Mononuclear cell (primary cell): ENCODE results near the gene ATF1. TPM values are rescaled to one million over a fixed set of nuclear protein-coding genes. Genes with fewer than 3 reads are reported as not detected.
"Not testable (repeated sequence)": the region's sequence is repeated elsewhere in the genome, so short reads cannot be mapped to it uniquely, and the experiment has no call there.

ENCODE experiments used
- H3K27me3 ChIP-seq: 2 replicates; pipeline ENCODE4 v1.6.0; 2011; ENCODE audit warnings: low read length, control low read depth; ENCODE audit not compliant: insufficient read depth
- H3K4me1 ChIP-seq: 2 replicates; pipeline ENCODE4 v1.5.1; 2011; ENCODE audit warnings: mild to moderate bottlenecking, low read length, control low read depth; ENCODE audit not compliant: insufficient read depth
- H3K4me3 ChIP-seq: 2 replicates; pipeline ENCODE4 v1.5.1; 2011; ENCODE audit warnings: mild to moderate bottlenecking, low read length, moderate library complexity
- H3K9me3 ChIP-seq: 2 replicates; pipeline ENCODE4 v1.5.1; 2011; ENCODE audit warnings: low read depth, mild to moderate bottlenecking, control low read depth, low read length
- total RNA-seq: library from RNA; depleted of rRNA; stranded (reverse); fragments of >200 nt; gene quantifications from one replicate; pipeline ENCODE4 v1.2.3, GENCODE V29; 2012

The ATF1 gene
- total RNA-seq, 1 donor = 9.6 TPM

DNA sequence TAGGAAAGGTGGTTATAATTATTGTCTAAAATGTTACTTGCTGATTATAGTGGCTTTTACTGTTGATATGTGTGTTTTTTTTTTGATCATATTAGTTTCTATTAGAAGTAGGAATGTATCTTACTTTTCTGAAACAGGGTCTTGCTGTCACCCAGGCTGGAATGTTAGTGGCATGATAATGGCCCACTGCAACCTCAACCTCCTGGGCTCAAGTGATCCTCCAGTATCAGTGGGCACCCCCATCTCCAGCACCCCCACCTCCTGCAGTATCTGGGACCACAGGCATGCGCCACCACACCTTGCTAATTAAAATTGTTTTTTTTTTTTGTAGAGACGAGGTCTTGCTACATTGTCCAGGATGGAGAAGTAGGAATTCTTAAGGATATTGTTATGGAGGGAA lies 11.3 kb downstream of the ATF1 start:
- no peaks in the 10 kb centered on the region for H3K4me1 ChIP-seq
- H3K9me3 ChIP-seq = no peaks in the 10 kb centered on the region
- no peak overlapping the region for H3K4me3 ChIP-seq
- H3K27me3 ChIP-seq = no peaks in the 10 kb centered on the region

DNA sequence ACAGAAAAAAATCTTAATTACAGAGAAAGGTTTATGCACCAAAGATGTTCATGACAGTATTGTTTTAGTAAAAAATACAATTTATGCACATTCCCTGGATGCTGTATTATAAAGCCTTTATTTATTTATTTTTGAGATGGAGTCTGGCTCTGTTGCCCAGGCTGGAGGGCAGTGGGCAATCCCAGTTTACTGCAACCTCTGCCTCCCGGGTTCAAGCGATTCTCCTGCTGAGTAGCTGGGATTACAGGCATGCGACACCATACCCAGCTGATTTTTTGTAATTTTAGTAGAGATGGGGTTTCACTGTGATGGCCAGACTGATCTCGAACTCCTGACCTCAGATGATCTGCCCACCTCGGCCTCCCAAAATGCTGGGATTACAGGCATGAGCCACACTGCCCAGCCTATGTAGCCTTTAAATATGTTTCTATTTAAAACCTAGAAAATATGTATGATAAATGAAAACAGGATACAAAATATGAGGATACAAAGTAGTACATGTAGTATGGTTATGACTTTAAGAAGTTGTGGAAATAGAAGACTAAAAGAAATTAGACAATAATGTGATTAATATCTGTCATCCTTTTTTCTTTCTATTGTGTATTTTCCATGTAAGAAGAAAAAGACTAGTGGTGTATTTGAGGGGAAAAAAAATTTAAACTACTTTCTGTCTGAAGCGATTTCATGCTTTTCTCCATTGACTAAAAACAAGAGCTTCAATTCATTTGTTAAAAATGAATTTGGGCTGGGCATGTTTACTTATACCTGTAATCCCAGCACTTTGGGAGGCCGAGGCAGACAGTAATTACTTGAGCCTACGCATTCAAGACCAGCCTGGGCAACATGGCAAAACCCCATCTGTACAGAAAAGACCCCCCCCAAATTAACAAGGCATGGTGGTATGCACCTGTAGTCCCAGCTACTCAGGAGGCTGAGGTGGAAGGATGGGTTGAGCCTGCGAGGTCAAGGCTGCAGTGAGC lies 13.1 kb downstream of the ATF1 start:
- H3K9me3 ChIP-seq = no peaks in the 10 kb centered on the region
- H3K4me1 ChIP-seq = no peaks in the 10 kb centered on the region
- no peaks in the 10 kb centered on the region for H3K27me3 ChIP-seq
- no peak overlapping the region for H3K4me3 ChIP-seq

DNA sequence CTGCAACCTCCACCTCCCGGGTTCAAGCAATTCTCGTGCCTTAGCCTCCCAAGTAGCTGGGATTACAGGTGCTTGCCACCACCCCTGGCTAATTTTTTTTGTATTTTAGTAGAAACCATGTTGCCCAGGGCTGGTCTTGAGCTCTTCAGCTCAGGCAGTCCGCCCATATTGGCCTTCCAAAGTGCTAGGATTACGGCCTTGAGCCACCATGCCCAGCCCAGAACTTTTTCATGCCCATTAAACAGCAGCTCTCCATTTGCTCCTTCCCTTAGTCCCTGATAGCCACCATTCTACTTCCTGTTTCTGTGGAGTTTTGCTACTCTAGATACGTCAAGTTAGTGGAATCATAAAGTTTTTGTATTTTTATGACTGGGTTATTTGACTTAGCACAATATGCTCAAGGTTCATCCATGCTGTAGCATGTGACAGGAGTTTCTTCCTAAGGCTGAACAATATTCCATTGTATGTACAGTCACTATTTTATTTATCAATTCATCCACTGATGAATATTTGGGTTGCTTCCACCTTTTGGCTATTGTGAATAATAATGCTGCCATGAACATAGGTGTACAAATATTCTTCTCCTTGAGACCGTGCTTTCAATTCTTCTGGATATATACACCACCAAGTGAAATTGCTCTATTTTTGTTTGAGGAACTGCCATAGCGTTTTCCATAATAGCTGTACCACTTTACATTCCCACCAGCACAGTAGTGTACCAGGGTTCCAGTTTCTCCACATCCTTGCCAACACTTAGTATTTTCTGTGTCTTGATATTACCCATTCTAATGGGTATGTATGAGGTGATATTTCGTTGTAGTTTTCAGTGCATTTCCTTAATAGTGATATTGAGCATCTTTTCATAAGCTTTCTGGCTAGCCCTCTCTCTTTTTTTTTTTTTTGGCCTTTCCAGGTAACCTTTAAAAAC lies 15.0 kb downstream of the ATF1 start:
- no peaks in the 10 kb centered on the region for H3K27me3 ChIP-seq
- no peak overlapping the region for H3K4me3 ChIP-seq
- no peaks in the 10 kb centered on the region for H3K9me3 ChIP-seq
- no peaks in the 10 kb centered on the region for H3K4me1 ChIP-seq

DNA sequence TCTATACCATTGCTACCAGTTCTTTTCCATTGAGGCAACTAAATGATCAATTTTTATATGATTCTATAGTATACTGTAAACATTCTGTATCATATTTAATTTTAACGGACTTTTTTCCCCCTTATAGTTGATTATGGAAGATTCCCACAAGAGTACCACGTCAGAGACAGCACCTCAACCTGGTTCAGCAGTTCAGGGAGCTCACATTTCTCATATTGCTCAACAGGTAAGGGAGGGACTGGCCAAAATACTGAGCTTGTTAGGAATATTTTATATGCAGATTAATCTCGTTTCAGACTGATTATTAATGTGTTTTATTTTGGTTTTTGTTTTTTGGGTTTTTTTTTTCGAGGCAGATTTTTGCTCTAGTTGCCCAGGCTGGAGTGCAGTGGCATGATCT lies 16.1 kb downstream of the ATF1 start:
- no peaks in the 10 kb centered on the region for H3K9me3 ChIP-seq
- no peaks in the 10 kb centered on the region for H3K27me3 ChIP-seq
- H3K4me1 ChIP-seq = no peaks in the 10 kb centered on the region
- H3K4me3 ChIP-seq = no peak overlapping the region

DNA sequence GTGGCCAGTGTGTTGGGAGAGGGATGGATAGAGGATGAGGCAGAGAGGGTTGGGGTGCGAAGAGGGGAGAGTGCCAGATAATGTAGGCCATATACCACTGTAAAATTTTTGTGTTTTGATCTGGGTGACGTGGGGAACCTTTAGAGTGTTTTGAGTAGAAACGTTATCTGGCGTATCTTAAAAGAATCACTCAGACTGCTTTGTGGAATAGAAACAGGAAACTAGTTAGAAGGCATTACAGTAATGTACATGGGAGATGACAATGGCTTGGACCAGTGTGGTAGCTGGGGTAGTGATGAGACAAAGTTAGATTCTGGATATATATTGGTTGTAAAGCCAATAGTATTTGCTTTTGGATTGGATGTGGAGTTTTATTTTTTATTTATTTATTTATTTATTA lies 20.6 kb downstream of the ATF1 start:
- Histone ChIP-seq H3K4me3 (no peak overlapping the region), H3K9me3 (no peaks in the 10 kb centered on the region), H3K27me3 (no peaks in the 10 kb centered on the region), H3K4me1 (no peaks in the 10 kb centered on the region)

DNA sequence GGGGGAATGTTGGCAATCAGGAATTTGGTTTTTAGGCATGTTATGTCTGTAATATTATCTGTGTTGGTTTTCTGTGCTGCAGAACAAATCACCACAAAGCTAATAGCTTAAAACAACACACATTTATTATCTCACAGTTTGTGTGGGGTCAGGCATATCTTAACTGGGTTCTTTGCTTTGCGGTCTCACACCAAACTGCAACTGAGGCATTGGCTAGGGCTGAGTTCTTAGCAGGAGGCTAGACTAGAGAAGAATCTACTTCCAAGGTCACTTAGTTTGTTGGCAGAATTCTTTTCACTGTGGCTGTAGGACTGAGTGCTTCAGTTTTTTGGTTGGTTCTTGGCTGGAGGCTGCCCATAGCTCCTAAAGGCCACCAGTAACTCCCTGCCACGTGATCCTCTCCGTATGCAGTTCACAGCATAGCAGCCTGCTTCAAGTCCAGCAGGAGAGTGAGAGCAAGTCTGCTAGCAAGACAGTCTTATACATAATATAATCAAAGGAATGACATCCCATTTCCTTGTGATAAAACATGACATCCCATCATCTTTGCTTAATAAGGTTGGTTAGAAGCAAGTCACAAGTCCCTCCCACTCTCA lies 21.6 kb downstream of the ATF1 start:
- no peaks in the 10 kb centered on the region for H3K9me3 ChIP-seq
- no peak overlapping the region for H3K4me3 ChIP-seq
- no peaks in the 10 kb centered on the region for H3K4me1 ChIP-seq
- no peaks in the 10 kb centered on the region for H3K27me3 ChIP-seq

DNA sequence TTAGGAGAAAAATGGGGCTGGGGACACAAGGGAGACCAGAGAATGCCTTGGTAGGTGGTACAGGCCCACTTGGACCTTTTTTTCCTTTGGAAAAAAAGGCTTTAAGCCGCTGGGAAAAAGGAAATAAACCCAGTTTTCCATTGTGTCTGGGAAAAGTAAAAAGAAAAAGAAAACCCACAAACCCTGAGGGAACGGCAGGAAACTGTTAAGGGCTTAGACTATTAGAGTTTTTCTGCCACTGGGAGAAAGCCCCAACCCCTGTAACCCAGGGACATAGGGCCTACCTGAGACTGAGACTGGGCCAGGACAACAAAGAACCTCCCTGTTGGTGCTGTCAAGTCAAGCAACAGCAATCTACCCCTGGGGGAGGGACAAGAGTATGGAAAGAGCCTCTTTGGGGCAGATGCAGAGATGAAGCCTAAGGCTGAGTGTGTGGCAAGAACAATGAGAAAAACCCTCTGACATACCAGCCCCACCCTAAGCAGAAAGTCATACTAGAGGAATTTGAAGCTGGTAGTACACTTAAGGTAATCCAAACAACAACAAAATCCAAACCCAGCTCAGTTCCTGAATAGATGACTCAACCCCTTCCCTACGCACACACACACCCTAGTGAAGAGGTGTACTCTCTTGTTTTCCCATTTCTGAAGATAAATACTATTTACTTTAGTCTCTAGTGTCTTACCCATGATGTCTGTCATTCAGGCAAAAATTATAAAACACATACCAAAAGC lies 22.8 kb downstream of the ATF1 start:
- H3K4me1 ChIP-seq = no peaks in the 10 kb centered on the region
- no peak overlapping the region for H3K4me3 ChIP-seq
- no peaks in the 10 kb centered on the region for H3K9me3 ChIP-seq
- no peaks in the 10 kb centered on the region for H3K27me3 ChIP-seq

DNA sequence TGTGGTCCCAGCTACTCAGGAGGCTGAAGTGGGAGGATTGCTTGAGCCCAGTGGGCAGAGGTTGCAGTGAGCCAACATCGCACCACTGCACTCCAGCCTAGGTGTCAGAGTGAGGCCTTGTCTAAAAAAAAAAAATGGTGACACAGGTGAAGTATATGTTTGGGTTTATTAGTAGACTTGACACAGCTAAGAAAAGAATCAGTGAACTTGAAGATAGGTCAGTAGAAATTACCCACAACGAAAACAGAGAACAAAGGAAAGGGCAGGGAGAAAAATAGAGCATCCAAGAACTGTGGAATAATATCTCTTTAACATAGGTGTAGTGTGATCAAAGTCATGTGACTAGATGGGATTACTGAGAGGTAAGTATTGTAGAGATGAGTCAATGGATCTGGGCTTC lies 23.7 kb downstream of the ATF1 start:
- Histone ChIP-seq H3K4me1 (no peaks in the 10 kb centered on the region), H3K27me3 (no peaks in the 10 kb centered on the region), H3K9me3 (no peaks in the 10 kb centered on the region), H3K4me3 (no peak overlapping the region)

DNA sequence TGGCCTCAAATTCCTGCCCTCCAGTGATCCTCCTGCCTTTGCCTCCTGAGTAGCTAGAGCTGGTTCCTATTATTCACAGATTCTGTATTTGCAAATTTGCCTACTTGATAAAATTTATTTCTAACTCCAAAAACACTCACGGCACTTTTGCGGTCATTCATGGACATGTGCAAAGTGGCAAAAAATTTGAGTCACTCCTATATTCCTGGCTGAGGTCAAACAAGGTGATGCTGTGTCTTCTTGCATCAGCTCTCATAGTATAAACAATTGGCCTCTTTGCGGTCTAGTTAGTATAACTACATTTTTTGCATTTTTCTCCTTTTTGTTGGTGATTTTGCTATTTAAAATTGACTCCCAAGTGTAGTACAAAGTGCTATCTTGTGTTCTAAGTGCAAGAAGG lies 24.7 kb downstream of the ATF1 start:
- H3K4me1 ChIP-seq = no peaks in the 10 kb centered on the region
- H3K27me3 ChIP-seq = no peaks in the 10 kb centered on the region
- no peak overlapping the region for H3K4me3 ChIP-seq
- H3K9me3 ChIP-seq = no peaks in the 10 kb centered on the region

DNA sequence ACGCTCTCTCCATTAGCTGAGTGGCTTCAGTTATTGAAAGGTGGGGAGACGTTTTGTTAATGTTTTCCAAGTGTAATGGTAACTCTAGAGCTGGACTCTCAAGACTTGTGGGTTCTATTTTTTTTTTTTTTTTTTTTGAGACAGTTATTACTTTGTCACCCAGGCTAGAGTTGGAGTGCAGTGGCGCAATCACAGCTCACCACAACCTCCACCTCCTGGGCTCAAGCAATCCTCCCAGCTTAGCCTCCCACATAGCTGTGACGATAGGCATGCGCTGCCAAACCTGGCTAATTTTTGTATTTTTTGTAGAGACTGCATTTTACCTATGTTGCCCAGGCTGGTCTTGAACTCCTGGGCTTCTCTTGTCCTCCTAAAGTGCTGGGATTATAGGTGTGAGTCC lies 26.2 kb downstream of the ATF1 start:
- no peaks in the 10 kb centered on the region for H3K4me1 ChIP-seq
- H3K27me3 ChIP-seq = no peaks in the 10 kb centered on the region
- H3K9me3 ChIP-seq = no peaks in the 10 kb centered on the region
- H3K4me3 ChIP-seq = no peak overlapping the region

DNA sequence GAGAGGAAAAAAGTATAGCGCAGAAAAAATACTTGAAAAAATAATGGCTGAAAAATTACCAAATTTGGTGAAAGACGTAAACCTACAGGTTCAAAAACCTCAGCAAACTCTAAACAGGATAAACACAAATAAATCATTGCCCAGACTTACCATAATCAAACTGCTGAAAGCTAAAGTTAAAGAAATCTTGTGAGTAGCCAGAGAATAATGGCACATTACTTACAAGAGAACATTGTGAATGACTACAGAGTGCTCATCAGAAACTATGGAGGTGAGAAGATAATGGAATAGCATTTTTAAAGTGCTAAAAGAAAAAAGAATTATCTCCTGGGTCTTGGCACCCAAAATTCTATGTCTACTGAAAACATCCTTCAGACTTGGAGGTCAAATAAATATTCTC lies 36.0 kb downstream of the ATF1 start:
- Histone ChIP-seq H3K4me3 (no peak overlapping the region), H3K27me3 (no peaks in the 10 kb centered on the region), H3K4me1 (no peaks in the 10 kb centered on the region), H3K9me3 (peaks cover 18% of the 10 kb centered on the region)

DNA sequence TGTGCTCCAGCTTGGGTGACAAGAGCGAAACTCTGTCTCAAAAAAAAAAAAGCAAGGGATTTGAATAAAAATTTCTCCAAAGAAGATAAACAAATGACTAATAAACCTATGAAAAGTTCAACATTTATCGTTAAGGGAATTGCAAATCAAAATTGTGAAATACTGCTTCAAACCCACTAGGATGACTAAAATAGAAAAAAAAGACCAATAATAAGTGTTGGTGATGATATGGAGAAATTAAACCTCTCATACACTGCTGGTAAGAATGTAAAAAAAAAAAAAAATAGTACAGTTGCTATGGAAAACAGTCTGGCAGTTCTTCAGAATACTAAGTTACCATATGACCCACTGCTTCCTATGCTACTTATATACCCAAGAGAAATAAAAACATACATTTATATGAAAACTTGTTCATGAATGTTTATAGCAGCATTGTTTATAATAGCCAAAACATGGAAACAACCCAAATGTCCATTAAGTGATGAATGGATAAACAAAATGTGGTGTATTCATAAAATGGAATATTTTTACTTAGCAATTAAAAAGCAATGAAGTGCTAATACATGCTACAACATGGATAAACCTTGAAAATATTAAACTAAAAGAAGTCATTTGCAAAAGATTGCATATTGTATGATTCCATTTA lies 39.5 kb downstream of the ATF1 start:
- Histone ChIP-seq H3K4me3 (no peak overlapping the region), H3K27me3 (no peaks in the 10 kb centered on the region), H3K4me1 (no peaks in the 10 kb centered on the region), H3K9me3 (peaks cover 18% of the 10 kb centered on the region)

DNA sequence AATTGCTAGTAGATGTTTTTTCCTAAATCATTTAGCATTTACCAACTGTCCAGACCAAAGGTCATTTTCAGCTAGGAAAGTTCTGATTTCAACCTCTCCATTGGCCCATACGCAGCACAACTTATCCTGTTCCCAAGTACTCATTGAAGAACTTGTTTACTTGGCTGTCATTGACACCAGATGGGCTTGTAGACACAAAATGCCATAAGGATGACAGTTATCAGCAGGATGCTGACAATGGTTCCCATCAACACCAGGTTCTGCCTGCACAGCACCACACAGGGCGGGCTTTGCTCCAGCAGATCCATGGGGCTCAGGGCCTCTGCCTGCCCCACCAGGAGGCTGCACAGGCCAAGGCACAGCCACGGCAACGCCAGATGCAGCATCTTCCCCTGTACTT lies 42.3 kb downstream of the ATF1 start:
- Histone ChIP-seq H3K9me3 (no peaks in the 10 kb centered on the region), H3K4me3 (no peak overlapping the region), H3K27me3 (no peaks in the 10 kb centered on the region), H3K4me1 (no peaks in the 10 kb centered on the region)

DNA sequence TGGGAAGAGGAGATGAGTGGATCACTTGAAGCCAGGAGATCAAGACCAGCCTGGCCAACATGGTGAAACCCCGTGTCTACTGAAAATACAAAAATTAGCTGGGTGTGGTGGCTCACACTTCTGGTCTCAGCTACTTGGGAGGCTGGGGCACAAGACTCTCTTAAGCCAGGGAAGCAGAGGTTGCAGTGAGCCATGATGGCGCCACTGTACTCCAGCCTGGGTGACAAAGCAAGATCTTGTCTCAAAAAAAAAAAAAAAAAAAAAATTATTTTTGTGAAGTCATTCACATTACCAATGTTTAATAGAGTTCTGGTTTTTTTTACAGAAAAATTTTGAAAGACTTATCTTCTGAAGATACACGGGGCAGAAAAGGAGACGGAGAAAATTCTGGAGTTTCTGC lies 45.2 kb downstream of the ATF1 start:
- not testable (repeated sequence) for H3K9me3 ChIP-seq, H3K4me3 ChIP-seq, H3K4me1 ChIP-seq, H3K27me3 ChIP-seq
